Neural cell (in vitro differentiated cells): ENCODE data around the gene ANTXR2.

Experiments used
- EP300 ChIP-seq: fragments of 450-650 bp; conservative IDR thresholded peaks from 2 replicates; pipeline ENCODE4 v1.6.1; 2014; ENCODE audit warnings: antibody characterized with exemption, mild to moderate bottlenecking, moderate library complexity; ENCODE audit not compliant: poor library complexity, severe bottlenecking
- EZH2 ChIP-seq: fragments of 200-600, 300-800 bp; shearing (Covaris generic), sonication (generic); IDR thresholded peaks from 2 replicates; pipeline ENCODE4 v1.6.1; 2014; ENCODE audit warnings: antibody characterized with exemption, low read length, borderline replicate concordance, mild to moderate bottlenecking; ENCODE audit not compliant: insufficient read depth, poor library complexity, severe bottlenecking
- POLR2AphosphoS5 ChIP-seq: IDR thresholded peaks from 2 replicates; pipeline ENCODE4 v1.6.1; 2012
- RAD21 ChIP-seq: fragments of 450-650 bp; conservative IDR thresholded peaks from 2 replicates; pipeline ENCODE4 v1.6.1; 2014; ENCODE audit warnings: antibody characterized with exemption, mild to moderate bottlenecking, moderate library complexity
- REST ChIP-seq: IDR thresholded peaks from 2 replicates; pipeline ENCODE4 v1.6.1; 2012; ENCODE audit warnings: borderline replicate concordance
- TAF1 ChIP-seq: IDR thresholded peaks from 2 replicates; pipeline ENCODE4 v1.6.1; 2012; ENCODE audit warnings: low read depth
- TF ChIP-seq, protein P1 (sequence below): fragments of 450-650 bp; IDR thresholded peaks from 2 replicates; pipeline ENCODE4 v1.5.1; 2014; ENCODE audit warnings: antibody characterized with exemption, mild to moderate bottlenecking, moderate library complexity; ENCODE audit not compliant: poor library complexity, severe bottlenecking

- TF ChIP-seq RAD21 (no peak), REST (peak; percentile 50), EP300 (peak; percentile 57), POLR2AphosphoS5 (peak; percentile 16), TAF1 (no peak), EZH2 (no peak)
- TF ChIP-seq, protein P1, sequence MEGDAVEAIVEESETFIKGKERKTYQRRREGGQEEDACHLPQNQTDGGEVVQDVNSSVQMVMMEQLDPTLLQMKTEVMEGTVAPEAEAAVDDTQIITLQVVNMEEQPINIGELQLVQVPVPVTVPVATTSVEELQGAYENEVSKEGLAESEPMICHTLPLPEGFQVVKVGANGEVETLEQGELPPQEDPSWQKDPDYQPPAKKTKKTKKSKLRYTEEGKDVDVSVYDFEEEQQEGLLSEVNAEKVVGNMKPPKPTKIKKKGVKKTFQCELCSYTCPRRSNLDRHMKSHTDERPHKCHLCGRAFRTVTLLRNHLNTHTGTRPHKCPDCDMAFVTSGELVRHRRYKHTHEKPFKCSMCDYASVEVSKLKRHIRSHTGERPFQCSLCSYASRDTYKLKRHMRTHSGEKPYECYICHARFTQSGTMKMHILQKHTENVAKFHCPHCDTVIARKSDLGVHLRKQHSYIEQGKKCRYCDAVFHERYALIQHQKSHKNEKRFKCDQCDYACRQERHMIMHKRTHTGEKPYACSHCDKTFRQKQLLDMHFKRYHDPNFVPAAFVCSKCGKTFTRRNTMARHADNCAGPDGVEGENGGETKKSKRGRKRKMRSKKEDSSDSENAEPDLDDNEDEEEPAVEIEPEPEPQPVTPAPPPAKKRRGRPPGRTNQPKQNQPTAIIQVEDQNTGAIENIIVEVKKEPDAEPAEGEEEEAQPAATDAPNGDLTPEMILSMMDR = no peak
Observed at GRCh38 chr4:79959652-79960051, 113.4 kb downstream of the ANTXR2 start.
